ENCODE data around the gene SMAD1.

SMAD1 gene

GRCh38 chr4:145539671-145540070, 58.0 kb downstream of the SMAD1 start:
- Histone ChIP-seq H3K27me3 (ENCODE audit: insufficient read depth, low read length, poor library complexity, severe bottlenecking) (no peaks in the 10 kb centered on the region), H4K20me1 (ENCODE audit: insufficient read depth, low read length, poor library complexity, severe bottlenecking) (no peaks in the 10 kb centered on the region), H2AFZ (ENCODE audit: low read length) (no peak overlapping the region), H3K79me2 (ENCODE audit: insufficient read depth, low read length) (no peaks in the 10 kb centered on the region), H3K4me2 (ENCODE audit: low read depth, low read length, poor library complexity, severe bottlenecking) (no peak overlapping the region), H3K4me3 (ENCODE audit: low read length, poor library complexity, severe bottlenecking) (no peak overlapping the region), H3F3A (ENCODE audit: low read depth) (no peaks in the 10 kb centered on the region), H3K4me1 (ENCODE audit: insufficient read depth, low read length, poor library complexity, severe bottlenecking) (peaks cover 7% of the 10 kb centered on the region), H3K9me2 (replicated peaks; ENCODE audit: low read depth, low read length) (no peaks in the 10 kb centered on the region), H3K9ac (ENCODE audit: low read depth, low read length, poor library complexity, severe bottlenecking) (no peak overlapping the region), H3K9me3 (ENCODE audit: insufficient read depth, low read depth, low read length) (no peaks in the 10 kb centered on the region), H3K36me3 (ENCODE audit: insufficient read depth, low read length) (peaks cover 15% of the 10 kb centered on the region; the same call in 1 of the 2 replicates)
- TF ChIP-seq, protein P1, sequence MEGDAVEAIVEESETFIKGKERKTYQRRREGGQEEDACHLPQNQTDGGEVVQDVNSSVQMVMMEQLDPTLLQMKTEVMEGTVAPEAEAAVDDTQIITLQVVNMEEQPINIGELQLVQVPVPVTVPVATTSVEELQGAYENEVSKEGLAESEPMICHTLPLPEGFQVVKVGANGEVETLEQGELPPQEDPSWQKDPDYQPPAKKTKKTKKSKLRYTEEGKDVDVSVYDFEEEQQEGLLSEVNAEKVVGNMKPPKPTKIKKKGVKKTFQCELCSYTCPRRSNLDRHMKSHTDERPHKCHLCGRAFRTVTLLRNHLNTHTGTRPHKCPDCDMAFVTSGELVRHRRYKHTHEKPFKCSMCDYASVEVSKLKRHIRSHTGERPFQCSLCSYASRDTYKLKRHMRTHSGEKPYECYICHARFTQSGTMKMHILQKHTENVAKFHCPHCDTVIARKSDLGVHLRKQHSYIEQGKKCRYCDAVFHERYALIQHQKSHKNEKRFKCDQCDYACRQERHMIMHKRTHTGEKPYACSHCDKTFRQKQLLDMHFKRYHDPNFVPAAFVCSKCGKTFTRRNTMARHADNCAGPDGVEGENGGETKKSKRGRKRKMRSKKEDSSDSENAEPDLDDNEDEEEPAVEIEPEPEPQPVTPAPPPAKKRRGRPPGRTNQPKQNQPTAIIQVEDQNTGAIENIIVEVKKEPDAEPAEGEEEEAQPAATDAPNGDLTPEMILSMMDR (conservative IDR thresholded peaks at IDR 0.05; ENCODE audit: low read length) = no peak
- no peak for TF ChIP-seq EZH2phosphoT487 (IDR thresholded peaks at IDR 0.05; ENCODE audit: borderline replicate concordance)

GRCh38 chr4:145540235-145540634, 58.6 kb downstream of the SMAD1 start:
- Histone ChIP-seq H3F3A (ENCODE audit: low read depth) (no peaks in the 10 kb centered on the region), H3K36me3 (ENCODE audit: insufficient read depth, low read length) (peaks cover 15% of the 10 kb centered on the region; the same call in 1 of the 2 replicates), H3K4me1 (ENCODE audit: insufficient read depth, low read length, poor library complexity, severe bottlenecking) (peaks cover 7% of the 10 kb centered on the region), H3K9me3 (ENCODE audit: insufficient read depth, low read depth, low read length) (no peaks in the 10 kb centered on the region), H3K9ac (ENCODE audit: low read depth, low read length, poor library complexity, severe bottlenecking) (no peak overlapping the region), H3K27me3 (ENCODE audit: insufficient read depth, low read length, poor library complexity, severe bottlenecking) (no peaks in the 10 kb centered on the region), H3K79me2 (ENCODE audit: insufficient read depth, low read length) (no peaks in the 10 kb centered on the region), H4K20me1 (ENCODE audit: insufficient read depth, low read length, poor library complexity, severe bottlenecking) (no peaks in the 10 kb centered on the region), H3K4me3 (ENCODE audit: low read length, poor library complexity, severe bottlenecking) (no peak overlapping the region), H2AFZ (ENCODE audit: low read length) (no peak overlapping the region), H3K9me2 (replicated peaks; ENCODE audit: low read depth, low read length) (no peaks in the 10 kb centered on the region), H3K4me2 (ENCODE audit: low read depth, low read length, poor library complexity, severe bottlenecking) (no peak overlapping the region)
- TF ChIP-seq, protein P1 (conservative IDR thresholded peaks at IDR 0.05; ENCODE audit: low read length) = no peak
- no peak for TF ChIP-seq EZH2phosphoT487 (IDR thresholded peaks at IDR 0.05; ENCODE audit: borderline replicate concordance)

GRCh38 chr4:145541346-145541745, 59.7 kb downstream of the SMAD1 start:
- H3K4me1 ChIP-seq (ENCODE audit: insufficient read depth, low read length, poor library complexity, severe bottlenecking) = peaks cover 11% of the 10 kb centered on the region
- H3K9me3 ChIP-seq (ENCODE audit: insufficient read depth, low read depth, low read length) = no peaks in the 10 kb centered on the region
- H3K4me3 ChIP-seq (ENCODE audit: low read length, poor library complexity, severe bottlenecking) = no peak overlapping the region
- H3K9me2 ChIP-seq (replicated peaks; ENCODE audit: low read depth, low read length) = no peaks in the 10 kb centered on the region
- TF ChIP-seq, protein P1 (conservative IDR thresholded peaks at IDR 0.05; ENCODE audit: low read length) = no peak
- TF ChIP-seq EZH2phosphoT487 (IDR thresholded peaks at IDR 0.05; ENCODE audit: borderline replicate concordance) = no peak
- H3K79me2 ChIP-seq (ENCODE audit: insufficient read depth, low read length) = no peaks in the 10 kb centered on the region
- H4K20me1 ChIP-seq (ENCODE audit: insufficient read depth, low read length, poor library complexity, severe bottlenecking) = no peaks in the 10 kb centered on the region
- no peak overlapping the region for H2AFZ ChIP-seq (ENCODE audit: low read length)
- no peaks in the 10 kb centered on the region for H3K27me3 ChIP-seq (ENCODE audit: insufficient read depth, low read length, poor library complexity, severe bottlenecking)
- no peaks in the 10 kb centered on the region for H3F3A ChIP-seq (ENCODE audit: low read depth)
- H3K4me2 ChIP-seq (ENCODE audit: low read depth, low read length, poor library complexity, severe bottlenecking) = no peak overlapping the region
- H3K36me3 ChIP-seq (ENCODE audit: insufficient read depth, low read length) = peaks cover 15% of the 10 kb centered on the region; the same call in 1 of the 2 replicates
- H3K9ac ChIP-seq (ENCODE audit: low read depth, low read length, poor library complexity, severe bottlenecking) = no peak overlapping the region
